SIG-M5 (cell line): ENCODE data around the gene ATP11B.
"Not testable (repeated sequence)": the region's sequence is repeated elsewhere in the genome, so short reads cannot be mapped to it uniquely, and the experiment has no call there.

Experiments used
- DNase-seq: peaks from one replicate; lab custom pipeline; 2025; lab: John Stamatoyannopoulos, UW

The ATP11B gene

DNA sequence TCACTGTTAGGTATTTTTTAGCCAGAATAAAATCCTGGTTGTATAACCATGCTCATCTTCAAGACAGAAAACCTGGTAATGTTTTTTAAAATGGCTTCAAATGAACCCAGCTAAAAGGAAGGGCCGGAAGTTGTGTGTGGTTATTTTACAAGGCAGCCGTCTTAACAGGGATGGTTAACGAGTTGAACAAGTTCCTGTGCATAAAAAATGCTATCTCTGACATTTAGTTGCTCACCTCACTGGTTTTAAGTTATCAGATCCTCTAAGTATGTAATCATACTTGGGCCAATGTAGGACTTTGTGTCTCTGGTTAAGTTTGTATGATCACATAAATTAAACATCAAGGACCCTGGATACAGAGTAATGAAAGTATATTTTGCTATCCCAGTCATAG lies 2.1 kb downstream of the ATP11B start:
- DNase-seq: peak; percentile 10

DNA sequence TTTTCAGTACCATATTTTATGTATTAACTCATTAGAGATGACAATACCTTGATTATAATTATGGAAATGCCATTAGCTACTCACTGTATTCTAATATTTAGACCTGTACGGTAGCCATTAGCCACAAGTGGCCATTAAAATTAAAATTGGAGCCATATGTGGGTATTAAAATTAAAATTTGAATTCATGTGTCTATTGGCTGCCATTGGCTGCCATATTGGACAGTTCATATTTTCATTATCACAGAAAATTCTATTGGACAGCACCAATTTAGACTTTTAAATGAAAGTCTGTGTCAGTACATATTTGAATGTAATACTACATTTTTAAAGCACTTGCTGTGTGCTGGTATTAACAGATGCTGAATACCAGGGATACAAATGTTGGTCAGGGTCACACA lies 3.0 kb downstream of the ATP11B start:
- DNase-seq: no peak

DNA sequence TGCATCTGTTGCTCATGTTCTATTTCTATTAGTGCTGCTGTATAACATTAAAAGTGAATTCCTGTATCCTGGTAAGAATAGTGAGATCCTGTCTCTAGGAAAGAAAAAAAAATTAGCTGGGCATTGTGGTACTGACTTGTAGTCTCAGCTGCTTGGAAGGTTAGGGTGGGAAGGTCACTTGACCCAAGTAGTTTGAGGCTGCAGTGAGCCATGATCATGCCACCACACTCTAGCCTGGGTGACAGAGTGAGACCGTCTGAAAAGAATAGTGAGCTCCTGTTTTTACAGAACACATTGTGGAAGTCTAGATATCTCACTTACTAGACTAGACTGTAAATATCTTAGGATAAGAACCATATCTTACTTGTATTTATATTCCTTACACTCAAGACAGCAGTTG lies 4.6 kb downstream of the ATP11B start:
- DNase-seq: no peak

DNA sequence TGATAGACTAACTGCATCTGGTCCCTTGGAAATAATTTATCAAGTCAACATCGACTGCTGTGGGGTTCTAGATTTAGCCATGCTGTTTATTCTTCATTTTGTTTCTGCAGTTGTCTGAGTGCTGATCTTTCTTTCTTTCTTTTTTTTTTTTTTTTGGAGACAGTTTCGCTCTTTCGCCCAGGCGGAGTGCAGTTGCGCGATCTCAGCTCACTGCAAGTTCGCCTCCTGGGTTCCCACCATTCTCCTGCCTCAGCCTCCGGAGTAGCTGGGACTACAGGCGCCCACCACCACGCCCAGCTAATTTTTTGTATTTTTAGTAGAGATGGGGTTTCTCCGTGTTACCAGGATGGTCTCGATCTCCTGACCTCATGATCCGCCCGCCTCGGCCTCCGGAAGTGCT lies 5.8 kb downstream of the ATP11B start:
- DNase-seq: not testable (repeated sequence)

DNA sequence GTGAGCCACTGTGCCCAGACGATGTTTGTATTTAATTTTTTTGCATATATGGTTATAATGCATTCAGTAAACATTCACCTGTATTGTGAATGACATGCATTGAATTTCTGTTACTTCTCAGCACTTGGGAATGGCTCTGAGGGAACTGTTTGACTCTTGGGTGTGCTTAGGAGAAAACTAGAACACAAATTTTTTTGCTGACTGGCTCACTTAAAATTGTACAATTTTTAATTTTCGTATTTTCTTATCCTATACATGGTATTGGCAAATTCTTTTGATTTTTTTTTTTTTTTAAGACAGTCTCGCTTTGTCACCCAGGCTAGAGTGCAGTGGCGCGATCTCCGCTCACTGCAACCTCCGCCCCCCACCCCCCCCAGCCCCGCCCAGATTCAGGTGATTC lies 7.2 kb downstream of the ATP11B start:
- no peak for DNase-seq

DNA sequence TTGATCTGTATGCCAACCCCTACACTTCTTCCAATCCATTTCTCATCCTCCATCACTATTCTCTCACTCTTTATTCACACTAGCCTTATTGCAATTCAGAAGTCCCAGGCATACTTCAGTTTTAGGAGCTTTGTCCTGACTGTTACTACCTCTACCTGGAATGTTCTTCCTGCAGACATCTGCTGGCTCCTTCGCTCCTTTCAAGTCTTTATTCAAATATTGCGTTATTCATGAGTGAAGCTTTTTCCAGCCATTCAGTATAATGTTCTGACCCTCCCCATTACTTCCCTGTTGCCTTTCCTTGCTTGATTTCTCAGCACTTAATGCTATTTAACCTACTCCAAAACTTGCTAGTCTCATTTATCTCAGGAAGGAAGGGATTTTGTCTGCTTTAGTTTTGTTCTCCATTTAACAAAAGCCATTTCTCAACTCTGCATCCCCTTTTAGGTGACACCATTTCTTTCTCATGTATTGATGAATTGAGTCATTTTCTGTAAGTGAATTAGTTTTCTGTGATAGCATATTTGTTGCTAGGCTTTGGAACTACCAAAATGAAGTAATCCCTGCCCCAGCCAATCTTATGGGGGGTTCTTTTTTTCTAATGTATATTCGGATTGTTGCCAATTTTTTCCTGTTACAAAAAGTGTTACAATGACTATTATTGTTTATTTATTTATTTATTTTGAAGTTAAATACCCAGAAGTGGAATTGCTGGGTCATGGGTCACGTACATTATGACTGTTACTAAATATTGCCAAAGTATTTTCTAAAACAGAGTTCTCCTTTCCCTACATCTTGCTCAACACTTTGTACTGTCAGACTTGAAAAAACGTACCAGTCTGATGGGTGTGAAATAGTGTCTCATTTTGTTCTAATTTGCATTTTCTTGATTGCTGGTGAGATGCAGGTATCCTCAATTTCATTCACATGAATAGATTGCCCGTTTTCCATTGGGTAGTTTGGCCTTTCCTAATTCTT lies 9.4 kb downstream of the ATP11B start:
- peak; percentile 74 for DNase-seq

DNA sequence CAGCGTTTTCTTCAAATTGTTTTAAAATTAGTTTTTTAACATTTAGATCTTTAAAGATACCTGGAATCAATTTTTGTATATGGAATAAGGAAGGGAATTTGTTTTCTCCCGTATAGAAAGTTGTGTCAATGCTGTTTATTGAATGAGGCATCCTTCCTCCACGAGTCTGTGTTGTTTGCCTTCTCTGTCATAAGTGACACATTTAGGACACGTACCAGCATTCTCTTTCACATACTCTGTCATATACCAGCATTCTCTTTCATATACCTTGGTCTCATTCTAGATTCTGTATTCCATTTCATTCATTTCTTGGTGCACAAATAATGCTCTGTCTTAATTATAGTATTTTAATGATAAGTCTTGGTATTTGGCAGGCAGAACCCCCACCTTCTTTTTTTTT lies 10.3 kb downstream of the ATP11B start:
- no peak for DNase-seq

DNA sequence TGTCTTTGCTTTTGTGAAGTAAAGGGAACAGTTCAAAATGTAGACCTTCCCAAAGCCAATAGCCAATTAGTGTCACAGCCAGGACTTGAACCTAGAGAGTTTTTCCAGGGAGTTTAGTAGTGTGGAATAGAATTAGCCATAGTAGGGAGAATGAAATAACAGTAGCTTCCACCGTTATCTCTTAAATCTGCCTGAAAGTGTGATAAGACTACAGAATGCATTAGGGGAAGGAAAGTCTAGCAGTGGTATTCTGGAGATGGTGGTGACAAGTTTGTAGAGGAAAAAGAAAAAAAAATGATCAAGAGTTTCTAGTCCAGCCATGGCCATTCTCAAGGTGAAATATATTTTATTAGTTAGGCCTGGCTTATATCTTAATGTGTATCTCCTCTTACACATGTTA lies 13.8 kb downstream of the ATP11B start:
- no peak for DNase-seq

DNA sequence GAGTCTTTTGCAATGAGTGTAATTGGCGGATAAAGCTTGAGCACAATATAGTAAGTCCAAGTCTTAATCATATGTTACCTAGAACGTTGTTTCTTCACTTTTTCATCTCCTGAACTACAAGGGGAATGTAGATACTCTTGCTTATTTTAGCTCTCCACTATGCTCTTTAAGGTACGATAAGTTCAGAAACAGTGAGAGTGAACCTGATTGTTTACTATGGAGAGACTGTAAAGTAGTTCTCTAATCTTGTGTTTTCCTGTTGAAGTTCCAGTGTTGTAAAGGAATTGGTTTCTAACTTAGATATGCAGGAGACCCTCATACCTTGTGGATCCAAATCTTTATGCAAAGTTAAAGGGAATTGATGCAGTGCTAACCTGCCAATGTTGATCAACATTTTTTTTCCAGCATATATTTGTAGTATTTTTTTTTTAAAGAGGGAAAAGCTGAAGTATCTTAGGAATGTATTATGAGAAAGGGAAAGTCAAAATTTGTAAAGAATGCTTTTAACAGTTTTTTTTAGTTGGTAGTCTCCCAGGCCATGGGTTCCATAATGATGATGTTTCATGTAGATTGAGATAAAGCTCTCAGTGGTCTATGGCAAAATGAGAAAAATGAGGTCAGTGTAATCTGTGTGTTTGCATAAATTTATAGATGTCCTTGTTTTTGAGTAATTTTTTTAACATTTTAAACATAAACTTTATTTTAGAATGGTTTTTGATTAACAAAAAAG lies 14.9 kb downstream of the ATP11B start:
- no peak for DNase-seq

DNA sequence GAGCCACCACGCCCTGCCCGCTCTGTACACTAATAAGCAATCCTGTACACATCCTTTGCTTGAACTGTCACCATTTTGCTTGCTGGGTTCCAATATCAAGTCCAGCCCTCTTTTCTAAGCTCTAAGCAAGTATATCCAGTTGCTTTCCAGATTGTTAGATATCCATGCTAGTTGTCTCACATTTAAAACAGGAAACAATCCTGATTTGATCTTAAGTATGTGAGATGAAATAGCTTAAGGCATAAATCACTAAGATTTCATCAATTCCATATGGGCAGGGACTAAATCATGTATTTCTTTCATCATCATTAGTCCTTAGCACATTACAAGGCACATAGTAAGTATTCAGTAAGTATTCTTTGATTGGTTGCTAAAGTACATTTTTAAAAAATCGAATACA lies 16.2 kb downstream of the ATP11B start:
- no peak for DNase-seq

DNA sequence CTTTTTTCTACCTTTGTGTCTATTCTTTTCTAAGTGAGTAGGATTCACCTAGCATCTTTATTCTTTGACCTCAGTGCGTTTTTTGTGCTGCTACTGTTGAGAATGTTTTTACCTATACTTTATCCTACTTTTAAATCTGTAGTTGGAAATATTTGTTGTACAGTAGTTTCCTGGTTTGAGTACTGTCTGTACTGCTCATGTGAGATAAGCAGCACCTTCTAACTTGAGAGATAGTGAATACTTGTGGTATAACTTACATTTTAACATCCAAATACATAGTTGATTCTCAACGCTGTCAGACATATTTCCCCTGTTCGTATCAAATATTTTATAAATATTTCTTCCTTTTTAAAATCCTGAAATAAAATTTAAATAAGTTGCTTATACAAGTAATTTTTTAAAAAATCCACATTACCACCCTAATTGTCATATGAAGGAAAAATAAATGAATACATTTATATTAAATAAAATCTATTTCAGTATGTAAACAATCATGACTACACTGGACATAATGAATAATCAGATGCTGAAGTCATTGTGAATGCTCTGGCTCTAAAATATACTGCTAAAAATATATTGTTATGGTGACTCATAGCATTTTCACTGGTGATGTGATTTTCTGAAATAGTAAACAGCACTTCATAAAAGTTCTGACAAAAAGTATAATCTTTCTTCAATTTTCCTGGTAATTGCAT lies 17.4 kb downstream of the ATP11B start:
- no peak for DNase-seq

DNA sequence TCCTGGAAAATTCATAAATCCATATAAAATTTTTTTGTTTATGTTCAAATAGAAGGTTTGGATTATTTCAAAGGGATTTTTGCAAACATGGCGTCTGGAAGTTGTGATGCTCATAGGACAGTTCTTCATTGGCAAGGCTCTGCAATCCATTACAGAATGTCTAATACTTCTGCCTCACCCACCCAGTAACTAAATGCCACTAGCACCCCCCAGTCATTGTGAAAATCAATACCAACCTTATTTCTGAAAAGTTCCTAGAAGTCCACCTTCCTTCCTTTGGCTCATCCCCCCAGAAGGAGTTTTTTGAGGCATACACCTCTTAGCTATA lies 17.9 kb downstream of the ATP11B start:
- no peak for DNase-seq

DNA sequence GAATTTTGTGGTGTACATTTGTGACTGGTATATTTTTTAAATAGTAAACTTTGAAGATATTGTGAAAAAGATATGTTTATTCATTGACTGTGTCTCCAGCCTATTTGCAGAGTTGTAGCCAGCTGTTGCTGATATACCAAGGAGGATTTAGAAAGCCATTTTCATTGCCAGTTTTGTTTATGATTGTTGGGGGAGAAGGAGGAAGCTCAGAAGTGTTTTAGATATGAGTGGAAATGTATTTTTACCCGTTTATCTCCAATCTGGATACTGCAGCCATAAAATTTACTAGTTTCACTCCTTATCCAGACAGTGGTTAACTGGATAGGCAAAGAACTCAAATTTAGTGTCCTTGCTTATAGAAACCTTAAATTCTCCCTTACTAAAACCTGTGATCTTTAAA lies 18.8 kb downstream of the ATP11B start:
- DNase-seq: no peak

DNA sequence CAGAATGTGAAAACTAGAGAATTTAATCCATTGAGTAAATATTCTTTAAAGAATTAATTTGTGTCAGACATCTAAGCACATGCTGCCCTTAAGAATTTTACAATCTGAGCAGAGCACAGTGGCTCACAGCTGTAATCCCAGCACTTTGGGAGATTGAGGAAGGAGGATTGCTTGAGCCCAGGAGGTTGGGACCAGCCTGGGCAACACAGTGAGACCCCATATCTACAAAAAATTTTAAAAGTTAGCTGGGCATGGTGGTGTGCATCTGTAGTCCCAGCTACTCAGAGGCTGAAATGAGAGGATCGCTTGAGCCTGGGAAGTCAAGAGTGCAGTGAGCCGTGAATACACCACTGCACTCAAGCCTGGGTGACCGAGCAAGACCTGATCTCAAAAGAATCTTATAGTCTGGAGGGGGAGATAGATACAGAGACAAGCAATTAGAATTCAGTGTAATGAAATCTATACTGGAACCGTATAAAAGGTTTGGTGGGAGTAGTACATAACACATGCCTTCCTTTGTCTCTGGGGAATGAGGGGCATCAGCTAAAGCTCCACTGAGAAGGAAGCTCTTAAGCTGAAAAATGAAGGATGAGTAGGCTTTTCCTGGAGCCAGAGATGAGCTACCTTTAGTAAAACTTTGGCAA lies 21.2 kb downstream of the ATP11B start:
- no peak for DNase-seq

DNA sequence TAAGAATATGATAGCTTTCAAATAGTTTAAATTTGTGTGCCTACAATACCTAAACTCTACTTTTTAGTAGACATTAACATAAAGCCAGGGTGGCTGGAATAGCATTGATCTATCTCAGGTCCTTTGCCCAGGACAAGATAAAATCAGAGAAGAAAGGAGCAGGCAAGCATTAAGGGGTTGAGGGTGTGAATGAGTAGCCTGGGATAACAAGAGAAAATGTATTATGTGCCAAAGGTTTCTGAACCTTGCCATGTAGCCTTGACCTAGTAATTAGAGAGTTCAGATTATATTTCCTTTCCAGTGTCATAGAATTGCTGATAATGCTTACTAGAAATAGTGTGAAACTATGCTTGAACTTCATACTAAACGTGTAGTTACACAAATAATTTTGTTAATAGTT lies 22.9 kb downstream of the ATP11B start:
- DNase-seq: no peak

DNA sequence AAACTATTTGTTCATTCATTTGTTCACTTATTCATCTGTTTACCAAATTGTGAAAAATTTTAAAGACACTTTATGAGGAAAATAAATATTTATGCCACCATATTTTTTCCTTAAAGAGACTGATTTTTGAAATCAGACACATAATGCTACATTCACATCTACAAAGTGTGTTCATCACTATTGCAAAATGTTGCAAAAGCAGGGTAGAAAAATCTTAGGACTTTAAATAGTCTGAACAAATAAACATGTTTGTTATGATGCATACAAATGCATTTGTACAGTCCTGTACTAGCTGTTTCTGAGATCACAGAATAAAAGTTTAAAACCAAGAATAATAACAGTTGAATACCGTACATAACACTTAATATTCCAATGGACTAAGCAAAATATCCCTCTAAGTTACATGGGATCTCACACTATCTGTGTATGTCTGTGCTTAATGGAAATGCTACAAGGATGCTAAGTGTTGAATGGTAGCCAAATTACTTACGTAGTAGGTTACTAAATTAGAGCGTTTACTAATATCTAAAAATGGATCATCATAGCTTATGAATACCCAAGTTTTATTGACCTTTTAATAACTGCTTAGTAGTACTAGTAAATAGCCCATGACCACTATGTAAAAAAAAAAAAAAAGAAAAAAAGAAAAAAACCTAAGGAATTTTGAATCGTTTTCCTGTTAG lies 25.1 kb downstream of the ATP11B start:
- no peak for DNase-seq

DNA sequence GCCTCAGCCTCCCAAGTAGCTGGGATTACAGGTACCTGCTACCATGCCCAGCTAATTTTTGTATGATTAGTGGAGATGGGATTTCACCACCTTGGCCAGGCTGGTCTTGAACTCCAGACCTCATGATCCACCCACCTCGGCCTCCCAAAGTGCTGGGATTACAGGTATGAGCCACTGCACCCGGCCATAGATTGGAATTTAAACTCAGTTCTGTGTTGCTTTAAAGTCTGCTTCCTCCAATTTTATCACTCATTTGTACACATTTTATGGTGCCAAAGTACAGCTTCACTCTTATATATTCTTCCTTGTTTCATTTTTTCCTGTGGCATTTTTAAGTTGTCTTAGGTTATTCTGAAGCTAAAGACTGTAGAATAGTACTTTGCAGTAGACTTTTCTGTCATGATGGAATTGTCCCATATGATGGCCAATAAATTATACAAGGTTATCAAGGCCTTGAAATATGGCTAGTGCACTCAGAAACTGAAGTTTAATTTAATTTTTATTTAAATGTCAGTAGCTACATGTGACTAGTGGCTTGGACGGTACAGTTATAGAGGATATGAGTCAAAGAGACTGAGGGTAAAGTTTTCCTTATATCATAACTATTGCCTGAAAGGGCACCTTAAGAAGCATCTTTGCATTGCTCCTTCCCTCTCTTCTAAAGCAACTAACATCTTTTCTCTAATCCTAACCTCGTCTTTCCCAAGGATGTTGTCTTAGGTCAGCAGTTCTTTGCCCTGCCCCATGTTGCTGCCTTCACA lies 28.1 kb downstream of the ATP11B start:
- DNase-seq: no peak

DNA sequence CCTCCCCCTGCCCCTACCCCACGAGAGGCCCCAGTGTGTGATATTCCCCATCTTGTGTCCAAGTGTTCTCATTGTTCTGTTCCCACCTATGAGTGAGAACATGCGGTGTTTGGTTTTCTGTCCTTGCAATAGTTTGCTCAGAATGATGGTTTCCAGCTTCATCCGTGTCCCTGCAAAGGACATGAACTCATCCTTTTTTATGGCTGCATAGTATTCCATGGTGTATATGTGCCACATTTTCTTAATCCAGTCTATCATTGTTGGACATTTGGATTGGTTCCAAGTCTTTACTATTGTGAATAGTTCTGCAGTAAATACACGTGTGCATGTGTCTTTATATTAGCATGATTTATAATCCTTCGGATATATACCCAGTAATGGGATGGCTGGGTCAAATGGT lies 29.0 kb downstream of the ATP11B start:
- DNase-seq: not testable (repeated sequence)

DNA sequence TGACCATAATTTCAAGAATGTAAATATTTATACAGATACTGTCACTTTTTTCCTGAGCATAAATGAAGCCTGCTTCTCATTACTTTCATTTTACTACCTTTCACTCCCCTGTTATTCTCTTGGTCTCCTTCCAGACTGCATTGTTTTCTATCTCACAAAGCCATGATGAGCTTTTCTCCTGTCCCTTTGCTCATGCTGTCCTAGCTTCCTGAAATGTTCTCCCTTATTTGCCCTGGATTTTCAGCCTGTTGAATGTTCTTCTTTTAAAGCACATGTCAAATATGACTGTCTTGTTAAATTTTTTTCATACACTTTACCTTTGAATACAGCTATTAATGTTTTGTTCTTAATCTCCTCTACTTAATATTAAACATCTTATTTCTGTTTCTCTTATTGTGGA lies 31.7 kb downstream of the ATP11B start:
- DNase-seq: no peak

DNA sequence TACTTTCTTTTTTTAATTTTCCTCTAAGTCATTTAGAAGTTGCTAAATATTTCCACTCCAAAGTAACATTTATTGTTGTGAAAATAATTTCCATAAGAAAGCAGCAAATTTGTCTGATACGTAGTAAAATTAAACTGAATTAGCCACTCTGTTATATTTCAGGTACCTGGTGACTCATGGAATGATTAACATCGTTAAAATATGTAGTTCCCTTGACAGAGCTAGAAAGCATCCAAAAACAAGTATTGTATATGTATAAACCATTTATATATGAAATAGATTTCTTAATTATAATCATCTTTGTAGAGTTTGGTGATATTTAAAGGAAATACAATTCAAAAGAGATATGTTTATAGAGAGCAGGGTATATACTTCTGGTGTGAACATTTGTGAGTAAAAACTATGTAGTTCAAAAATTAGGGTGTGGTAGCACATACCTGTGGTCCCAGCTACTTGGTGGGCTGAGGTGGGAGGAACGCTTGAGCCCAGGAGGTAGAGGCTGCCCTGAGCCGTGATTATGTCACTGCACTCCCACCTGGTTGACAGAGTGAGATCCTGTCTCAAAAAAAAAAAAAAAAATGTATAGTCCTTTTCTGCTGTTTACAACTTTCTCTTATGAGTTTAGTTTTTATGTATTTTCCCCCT lies 36.6 kb downstream of the ATP11B start:
- no peak for DNase-seq
